Forelimb muscle (tissue), 1 donor: ENCODE results near the gene ENPP6. TPM values are rescaled to one million over a fixed set of nuclear protein-coding genes. Genes with fewer than 3 reads are reported as not detected.
A peak's percentile ranks its signal among the peaks of the same experiment; 100 is the strongest.

Experiments
- DNase-seq: peaks from one replicate; pipeline ENCODE4 v3.0.0-alpha.2; 2013; ENCODE audit warnings: low read depth
- polyA plus RNA-seq: library from polyadenylated mRNA; unstranded; fragments of 120-200 nt; gene quantifications from one replicate; pipeline ENCODE4 v1.2.1, GENCODE V29; 2013; ENCODE audit not compliant: insufficient read length

The ENPP6 gene
- polyA plus RNA-seq, 1 donor, result 13.8 TPM

DNA sequence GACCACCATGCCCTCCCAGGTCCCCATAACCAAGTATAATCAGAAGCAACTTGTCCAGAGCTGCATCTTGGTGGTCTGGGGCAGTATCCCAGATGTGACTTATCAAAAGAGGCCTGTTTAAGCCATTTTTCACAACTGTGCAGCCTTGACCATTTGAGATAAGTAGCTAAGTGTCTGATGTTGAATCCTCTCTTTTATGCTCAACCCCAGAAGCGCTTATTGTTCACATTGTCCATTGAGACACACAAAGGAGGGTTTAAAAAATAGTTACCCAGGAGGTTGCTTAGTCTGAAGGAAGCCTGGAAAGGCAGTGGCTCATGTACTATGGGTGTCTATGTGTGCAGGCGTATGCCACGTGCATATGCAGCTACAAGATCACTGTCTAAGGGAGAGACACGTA lies 27.0 kb downstream of the ENPP6 start:
- no peak for DNase-seq

DNA sequence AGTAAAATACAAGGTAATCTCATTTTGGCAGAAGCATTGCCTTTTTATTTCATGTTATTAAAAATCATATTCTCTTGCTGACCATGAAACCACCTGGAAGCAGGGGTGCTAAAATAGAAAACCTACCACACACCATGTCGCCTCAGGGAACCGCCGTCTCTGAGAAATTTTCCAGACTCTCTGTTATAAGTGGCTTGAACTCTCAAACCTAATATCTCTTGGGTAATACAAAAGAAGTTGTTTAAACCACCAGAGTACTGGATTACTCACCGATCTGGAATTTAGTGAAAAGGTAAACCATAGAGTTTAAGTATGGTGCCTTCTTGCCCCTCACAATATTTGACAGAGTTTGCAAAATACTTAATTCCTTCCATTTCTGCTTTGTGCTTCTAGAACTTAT lies 27.7 kb downstream of the ENPP6 start:
- DNase-seq, result no peak

DNA sequence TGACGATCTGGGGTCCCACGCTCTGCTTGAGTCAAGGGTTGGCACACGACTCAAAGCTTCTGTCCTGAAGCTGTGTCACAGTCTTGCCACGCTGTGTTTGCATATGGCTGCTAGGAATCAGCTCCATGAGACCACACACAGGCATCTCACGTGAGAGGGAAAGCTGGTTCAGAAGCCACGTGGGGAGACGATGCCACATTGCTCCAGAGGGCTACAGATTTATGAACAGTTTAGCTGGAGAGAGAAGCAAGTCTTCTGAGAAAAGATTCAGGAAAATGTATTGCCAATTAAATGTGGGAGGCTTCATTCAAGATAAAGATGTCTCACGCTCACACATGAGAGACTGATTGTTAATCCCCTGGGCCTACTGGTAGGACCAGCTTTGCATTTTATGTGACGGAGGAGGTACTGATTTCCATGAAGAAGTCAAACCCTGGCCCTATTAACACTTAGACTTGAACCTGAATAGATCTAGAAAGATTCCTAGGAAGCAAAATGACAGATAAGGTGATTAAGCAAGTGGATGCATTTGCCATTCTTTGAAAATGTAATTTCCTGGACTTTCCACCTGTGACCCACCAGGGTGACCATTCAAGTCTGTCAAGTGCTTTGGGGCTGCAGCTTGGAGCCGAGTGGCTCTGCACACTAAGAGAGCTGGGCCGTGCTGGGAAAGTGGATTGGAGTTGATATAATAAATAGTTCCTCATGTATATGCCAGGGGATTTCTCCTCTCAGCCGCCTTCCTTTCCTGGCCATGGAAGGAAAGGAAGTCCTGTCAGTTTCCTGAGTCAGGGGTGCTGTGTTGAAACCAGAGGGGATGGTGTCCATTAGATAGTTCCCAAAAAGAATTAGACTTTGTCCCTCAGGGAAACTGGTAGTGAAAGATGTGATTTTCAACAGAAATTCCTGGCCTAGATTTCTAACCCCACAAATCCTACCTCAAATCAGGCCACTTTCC lies 29.0 kb downstream of the ENPP6 start:
- no peak for DNase-seq

DNA sequence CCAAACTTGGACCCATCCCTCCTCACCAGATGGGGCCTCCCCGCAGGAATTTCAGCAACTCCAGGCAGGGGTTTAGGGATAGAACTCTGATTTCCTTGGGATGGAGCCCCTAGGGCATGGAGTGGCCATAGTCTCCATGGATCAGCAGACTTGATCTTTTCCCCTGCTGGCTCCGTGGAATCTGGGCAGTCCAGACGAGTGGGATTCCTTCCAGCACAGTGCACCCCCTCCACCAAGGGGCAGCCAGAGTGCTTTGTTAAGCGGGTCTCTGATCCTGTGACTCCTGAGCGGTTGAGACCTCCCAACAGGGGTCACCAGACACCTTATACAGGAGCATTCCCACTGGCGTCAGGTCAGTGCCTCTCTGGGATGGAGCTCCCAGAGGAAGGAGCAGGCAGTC lies 40.4 kb downstream of the ENPP6 start:
- DNase-seq, result no peak

DNA sequence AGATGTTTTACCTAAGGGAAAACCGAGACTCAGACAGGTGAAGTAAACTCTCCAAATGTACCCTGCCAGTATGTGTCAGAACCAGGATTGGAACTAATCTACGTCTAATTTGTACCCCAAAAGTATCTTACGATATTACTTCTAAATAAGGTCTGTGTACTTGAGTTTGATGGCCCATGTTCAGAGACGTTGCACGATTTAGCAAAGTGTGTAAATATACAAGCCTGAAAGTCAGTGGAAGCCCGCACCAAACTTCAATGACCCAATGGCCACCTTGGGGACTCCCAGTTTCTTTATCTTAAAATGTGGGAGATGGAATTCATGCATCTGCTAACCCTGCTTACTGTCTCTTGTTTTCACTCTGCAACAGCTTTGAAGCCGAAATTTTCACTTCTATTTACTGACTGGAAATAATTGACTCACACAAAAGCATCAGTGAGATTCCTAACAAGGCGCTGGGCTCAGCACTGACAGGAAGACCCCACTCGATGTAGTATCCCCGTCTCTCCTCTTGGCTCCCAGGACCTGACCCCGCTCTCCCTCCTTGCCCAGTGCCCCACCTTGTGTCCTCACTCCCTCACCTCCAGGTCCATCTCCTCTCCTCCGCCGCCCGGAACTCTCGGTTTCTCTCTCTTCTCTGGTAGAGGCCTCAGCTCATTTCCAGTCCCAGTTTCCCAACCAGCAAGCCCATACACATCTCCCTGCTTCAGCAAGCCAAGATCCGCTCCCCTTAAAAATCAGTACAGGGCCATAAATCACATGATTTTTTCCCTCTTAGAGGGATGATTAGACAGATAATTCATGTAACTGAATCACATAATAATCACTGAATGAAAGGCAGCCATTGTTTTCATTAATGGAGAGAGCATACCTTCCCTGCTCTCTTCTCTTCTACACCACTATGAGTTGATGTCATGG lies 42.8 kb downstream of the ENPP6 start:
- no peak for DNase-seq

DNA sequence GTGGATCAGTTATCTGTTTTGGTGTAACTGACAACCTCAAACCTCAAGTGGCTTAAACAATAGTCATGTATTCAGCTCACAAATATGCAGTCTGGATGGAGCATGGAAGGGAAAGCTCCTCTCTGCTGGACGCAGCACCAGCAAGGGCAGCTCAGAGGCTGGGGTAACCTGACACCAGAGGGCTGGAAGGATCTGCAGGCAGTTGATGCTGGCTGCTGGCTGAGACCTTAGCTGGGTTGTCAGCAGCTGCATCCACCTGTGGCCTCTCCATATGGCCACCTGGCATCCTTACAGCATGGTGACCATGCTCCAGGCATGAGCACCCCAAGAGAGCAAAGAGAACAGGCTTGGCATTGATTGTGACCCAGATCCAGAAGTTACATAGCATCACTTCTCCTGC lies 46.7 kb downstream of the ENPP6 start:
- no peak for DNase-seq

DNA sequence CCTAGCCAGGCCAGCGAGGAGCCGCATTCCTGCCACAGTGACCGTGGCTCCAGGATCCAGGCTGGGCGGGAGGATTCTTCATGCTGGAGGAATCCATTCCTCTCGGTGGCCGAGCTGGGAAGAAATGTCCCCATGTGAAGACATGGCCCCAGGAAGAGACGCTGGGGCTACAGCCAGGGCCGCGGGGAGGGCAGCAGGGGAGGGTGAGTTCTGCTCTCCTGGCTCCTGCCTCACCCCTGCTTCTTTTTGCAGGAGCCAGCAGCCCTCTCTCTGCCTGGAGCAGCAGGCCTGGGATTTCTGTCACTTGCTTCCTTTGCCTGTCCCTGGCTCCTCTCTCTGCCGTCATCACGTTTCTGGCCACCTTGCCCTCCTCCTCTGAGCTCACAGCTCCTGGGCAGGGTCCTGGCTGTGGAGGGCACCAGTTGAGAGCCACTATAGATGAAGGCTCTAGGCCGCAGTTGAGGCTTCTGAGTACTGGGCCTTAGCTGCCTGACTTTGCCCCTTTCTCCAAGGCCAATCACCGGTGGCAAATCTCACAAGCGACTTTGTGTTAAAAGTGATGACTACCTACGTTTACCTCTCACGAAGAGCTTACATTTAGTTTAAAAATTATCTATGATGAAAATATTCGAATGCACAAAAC lies 48.3 kb downstream of the ENPP6 start:
- no peak for DNase-seq

DNA sequence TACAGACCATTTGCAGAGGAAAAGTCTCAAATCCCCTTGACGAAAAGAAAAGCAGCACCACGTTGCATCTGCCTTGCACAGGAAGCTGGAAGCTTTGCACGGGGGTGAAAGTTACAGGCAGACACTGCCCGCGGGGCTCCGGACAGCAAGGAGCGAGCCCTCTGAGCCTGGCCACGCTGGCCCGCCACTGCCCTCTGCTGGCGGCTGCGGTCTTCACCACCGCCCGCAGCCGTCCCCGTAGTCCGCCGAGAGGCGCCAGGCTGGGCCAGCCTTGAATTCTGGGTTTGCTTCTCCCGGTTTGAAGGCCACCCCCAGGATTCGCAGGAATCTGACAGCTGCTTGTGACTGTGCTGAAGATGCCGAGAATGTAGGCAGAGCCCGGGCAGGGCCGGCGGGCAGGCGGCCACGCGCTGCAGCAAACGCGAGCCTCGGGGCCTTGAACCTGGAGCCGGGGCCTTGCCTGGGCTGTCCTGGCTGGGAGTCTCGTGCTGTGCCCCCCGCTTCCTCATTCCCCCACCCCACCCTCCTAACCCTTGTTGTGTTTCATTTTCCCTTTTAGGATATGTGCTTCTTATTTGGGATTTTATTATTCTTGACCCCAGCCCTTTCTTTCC lies 49.2 kb downstream of the ENPP6 start:
- DNase-seq, result peak; percentile 34

DNA sequence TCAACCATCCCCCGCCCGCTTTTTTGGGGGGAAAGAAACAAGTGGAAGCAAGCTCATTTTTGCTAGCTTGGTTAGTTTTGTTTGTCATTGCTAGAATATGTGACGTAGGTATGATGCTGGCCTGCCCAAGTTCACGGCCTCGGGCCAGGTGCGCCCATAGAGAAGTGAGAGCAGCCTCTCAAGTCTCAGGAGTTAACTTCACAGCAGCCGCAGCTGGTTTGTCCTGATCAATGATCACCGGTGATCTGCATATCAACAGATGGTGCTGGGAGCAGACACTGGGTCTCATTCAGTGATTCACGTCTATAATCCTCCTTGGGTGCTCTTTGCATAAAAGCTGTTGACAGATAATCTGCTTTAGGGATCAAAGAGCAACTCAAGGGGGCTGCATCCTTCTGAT lies 50.1 kb downstream of the ENPP6 start:
- no peak for DNase-seq

DNA sequence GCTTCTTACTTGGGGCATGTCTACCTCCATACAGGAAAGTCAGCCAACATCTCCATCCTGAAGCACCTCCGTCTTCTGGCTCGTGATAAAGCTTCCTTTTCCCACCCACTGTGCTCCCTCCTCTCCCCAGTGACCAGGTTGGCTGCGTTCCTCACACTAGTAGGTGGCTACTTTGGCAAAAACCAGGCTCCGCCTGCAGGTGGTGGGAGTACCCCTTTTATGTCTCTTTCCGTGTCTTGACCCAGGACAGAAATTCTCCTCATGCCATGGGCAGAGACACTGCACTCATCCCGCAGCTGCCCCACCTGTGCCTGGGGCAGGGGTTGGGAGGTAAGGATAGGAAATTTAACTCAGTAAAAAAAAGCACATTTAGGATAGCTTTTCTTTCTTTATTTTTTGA lies 50.9 kb downstream of the ENPP6 start:
- DNase-seq, result no peak

DNA sequence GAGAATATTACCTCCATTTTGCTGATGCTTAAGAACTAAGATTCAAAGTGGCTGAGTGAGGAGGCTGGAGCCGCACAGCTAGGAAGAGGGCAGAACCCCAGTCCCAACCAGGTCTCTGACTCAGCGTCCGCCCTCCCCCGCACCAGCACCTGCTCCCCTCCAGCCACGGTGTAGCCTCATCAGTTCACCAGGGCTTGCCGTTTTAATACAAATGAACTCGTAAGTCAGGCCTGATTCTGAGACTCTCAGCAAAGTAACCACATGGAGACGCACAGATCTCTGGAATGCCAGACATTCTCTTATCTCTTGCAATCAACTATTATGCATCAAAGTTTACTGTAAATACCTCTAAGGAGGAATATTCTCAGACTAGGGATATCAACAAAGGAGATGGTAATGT lies 52.4 kb downstream of the ENPP6 start:
- DNase-seq, result no peak

DNA sequence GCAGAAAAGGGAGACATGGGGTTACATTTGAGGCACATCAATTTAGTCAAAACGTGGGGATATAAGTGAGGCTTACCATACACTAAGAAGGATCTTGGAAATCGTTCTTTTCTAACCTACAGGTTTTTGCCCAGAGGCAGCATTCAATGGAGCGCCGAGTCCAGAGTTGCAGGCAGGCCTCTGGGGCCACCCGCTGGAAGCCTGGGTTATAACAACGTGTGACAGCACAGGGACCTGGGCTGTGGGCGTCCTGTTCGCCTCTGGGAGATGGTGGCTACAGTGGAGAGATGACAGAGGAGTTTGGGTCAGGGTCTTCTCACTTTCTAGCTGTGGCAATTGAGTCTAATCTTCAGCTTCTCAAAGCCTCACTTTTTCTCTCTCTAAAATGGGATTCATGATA lies 53.9 kb downstream of the ENPP6 start:
- DNase-seq, result no peak

DNA sequence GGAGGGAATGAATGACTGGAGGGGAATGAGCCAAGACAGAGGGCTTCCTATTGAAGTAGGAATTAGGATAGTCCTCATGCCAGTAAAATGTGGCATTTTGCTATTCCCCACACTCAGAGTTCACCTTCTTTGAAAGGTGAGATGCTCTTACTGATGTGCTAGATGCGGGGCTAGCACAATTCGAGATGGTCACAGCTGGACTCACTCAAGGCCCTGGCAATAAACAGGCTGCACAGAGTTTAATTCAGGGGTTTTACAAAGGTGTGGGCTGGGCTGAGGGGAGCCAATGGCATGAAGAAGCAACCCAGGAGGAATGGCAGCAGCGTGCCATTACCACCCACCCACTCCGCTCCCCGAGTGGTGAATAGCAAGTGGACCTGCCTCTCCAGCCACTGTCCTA lies 55.1 kb downstream of the ENPP6 start:
- no peak for DNase-seq

DNA sequence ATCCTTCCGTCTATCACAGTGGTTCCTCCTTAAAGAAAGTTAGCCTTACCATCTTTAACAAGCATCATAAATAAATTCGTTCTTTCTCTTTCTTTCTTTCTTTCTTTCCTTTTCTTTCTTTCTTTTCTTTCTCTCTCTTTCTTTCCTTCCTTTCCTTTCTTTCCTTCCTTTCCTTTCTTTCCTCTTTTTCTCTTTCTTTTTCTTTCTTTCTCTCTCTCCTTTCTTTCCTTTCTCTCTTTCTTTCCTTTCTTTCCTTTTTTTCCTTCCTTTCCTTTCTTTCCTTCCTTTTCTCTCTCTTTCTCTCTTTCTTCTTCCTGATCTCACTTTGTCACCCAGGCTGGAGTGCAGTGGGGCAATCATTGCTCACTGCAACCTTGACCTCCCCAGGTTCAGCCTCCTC lies 60.4 kb downstream of the ENPP6 start:
- DNase-seq, result no peak

DNA sequence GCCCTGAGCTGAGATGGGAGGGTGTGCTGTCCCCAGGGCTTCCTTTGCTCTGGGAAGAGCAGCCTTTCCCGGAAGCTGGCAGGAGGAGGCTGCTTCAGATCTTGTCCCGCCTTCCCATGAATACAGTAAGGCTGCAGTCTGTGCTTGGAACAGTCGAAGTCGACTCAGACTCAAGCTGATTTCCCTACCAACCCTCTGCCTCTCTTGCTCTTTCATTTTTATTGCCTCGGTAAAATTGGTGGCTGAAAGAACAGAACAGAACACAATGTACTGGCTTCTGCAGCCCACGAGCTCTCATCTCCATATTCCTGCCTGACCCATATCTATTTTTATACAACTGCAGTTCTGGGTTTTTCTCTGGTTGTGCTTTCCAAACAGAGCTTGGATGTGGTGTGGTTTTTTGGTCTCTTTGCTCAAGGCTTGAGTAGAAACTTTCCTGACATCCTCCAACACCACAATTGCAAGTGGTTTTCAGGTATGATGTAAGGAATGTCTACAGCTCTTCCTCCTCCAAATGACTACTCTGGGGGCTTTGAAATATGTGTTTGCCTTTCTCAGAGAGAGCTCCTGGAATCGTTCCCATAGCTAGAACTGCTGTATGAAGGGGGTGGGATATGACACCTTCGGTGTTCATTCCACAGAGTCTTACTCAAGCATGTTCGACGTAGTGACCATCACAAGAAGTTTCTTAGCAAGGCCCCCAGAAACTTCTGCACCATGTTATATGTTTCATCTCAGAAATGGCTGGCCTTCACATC lies 61.3 kb downstream of the ENPP6 start:
- no peak for DNase-seq

DNA sequence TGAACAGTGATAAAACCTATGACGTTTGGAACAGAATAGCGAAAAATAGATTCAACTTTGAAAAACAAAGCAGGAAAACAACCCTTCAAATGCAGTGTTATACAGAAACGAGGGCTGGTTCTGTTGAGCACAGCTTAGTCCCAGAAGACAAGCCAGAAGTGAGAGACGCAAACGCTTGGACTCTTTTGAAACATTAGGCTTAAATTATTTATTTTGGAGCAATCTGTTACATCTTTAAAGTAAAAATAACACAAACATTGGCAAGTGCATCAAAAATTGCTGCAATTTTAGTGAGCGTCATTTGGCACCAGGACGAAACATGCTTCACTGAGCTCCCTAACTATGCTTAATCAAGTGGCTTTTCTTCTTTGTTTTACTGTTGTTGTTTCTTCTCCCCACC lies 63.5 kb downstream of the ENPP6 start:
- no peak for DNase-seq

DNA sequence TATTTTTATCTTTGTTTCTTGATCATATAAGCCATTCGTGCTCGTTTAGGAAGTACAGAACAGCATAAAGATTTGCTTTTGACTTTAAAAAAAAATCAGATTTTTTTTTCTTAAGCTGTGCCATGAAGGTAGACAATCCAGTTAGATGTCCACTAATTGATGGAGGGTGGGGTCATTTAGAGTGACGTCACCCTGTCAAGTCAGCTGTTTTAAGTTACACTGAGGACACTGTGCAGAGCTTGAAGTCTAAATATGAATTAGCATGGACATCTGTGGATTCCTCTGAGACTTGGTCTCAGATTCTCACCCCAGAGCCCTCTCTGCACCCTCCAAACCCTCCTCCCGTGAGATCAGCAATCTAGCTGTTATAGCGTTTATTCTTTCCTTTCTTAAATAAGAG lies 63.9 kb downstream of the ENPP6 start:
- no peak for DNase-seq

DNA sequence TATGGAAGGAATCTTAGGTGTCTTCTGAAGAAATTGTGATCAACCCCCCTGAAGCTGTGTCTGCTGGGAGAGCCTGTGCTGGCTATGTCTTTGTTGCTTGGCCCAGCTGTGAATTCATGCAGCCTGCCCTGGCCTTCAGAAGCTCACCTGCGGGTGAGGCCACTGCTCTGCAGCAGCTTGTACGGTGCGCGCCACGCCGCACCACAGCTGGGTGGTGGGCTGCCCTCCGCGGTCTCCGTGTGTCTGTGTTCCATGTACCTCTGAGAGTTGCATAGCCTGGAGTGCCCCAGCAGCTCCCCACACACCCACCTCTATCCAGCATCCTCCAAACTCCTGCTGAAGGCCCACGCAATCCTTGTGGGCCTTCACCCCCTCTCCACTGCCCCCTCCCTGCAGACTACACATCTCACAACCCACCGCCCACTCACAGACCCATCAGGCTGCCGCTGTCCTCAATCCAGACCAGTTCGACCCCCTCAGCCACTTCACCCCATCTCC lies 65.6 kb downstream of the ENPP6 start:
- DNase-seq, result no peak

DNA sequence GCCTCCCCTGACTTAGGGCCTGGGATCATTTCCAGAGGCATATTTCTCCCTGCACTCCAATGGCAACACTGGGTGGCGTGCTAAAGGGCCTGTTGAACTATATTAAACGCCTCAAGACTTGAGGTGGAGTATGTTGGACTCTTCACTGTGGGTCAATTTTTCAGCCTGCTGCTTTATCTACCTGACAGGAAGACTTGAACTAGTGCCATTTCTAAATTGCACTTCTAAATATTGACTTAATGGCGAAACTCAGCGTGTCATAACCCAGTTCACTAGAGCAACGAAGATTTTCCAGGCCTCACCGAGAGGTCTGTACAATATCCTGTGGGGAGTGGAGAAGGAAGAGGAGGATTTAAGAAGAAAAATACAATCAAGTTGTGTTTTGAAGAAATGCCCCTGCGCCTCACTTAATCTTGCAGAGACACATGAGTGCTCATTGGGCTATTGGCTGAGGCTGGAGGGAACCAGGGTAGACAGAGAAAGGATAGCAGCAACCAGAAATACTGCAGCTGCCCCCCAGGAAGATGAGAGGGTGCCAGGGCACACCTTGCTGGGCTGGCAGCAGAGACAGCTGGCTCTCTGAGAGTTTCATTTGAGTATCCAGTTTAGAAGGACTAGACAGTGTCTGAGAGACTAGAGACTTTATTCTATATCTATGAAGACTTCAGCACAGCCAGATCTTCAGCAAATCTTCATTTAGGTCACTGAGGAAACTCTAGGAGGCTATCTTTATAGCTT lies 67.4 kb downstream of the ENPP6 start:
- DNase-seq, result no peak
